ENCODE results near the gene KCMF1.

The KCMF1 gene

GRCh38 chr2:84956334-84957297 lies 14.3 kb upstream of the KCMF1 start:
- no peak for FAIRE-seq

GRCh38 chr2:84957771-84958134 lies 13.2 kb upstream of the KCMF1 start:
- FAIRE-seq: no peak

- no peak for FAIRE-seq
Observed at GRCh38 chr2:84958135-84959059, 12.6 kb upstream of the KCMF1 start.

GRCh38 chr2:84959095-84959565 lies 11.8 kb upstream of the KCMF1 start:
- FAIRE-seq: no peak

- no peak for FAIRE-seq
Observed at GRCh38 chr2:84959566-84960506, 11.1 kb upstream of the KCMF1 start.

- no peak for FAIRE-seq
Observed at GRCh38 chr2:84962917-84963316, 8.0 kb upstream of the KCMF1 start.

- no peak for FAIRE-seq
Observed at GRCh38 chr2:84963323-84963691, 7.7 kb upstream of the KCMF1 start.

- FAIRE-seq: no peak
Observed at GRCh38 chr2:84963692-84964405, 7.1 kb upstream of the KCMF1 start.

GRCh38 chr2:84964406-84965191 lies 6.4 kb upstream of the KCMF1 start:
- FAIRE-seq: no peak

GRCh38 chr2:84965192-84965516 lies 5.8 kb upstream of the KCMF1 start:
- FAIRE-seq: no peak

- FAIRE-seq: no peak
Observed at GRCh38 chr2:84965827-84966226, 5.1 kb upstream of the KCMF1 start.

GRCh38 chr2:84966731-84967130 lies 4.2 kb upstream of the KCMF1 start:
- FAIRE-seq: no peak

- FAIRE-seq: no peak
Observed at GRCh38 chr2:84969511-84970209, 1.3 kb upstream of the KCMF1 start.

GRCh38 chr2:84970210-84970867 lies 622 bp upstream of the KCMF1 start:
- FAIRE-seq: no peak

- no peak for FAIRE-seq
Observed at GRCh38 chr2:84971510-84972206, 697 bp downstream of the KCMF1 start.

- FAIRE-seq: no peak
Observed at GRCh38 chr2:84972207-84972783, 1.3 kb downstream of the KCMF1 start.

GRCh38 chr2:84972932-84973331 lies 2.0 kb downstream of the KCMF1 start:
- no peak for FAIRE-seq

- FAIRE-seq: no peak
Observed at GRCh38 chr2:84980263-84980983, 9.5 kb downstream of the KCMF1 start.

Measured in endometrium (tissue), 2 donors.